HepG2 (cell line): Measurements from ENCODE around the gene MAP1LC3B. TPM values are rescaled to one million over a fixed set of nuclear protein-coding genes. Genes with fewer than 3 reads are reported as not detected.

ENCODE experiments used
- AGO2 ChIP-seq: fragments of 200-400 bp; formaldehyde crosslinking; optimal IDR thresholded peaks from 2 replicates; pipeline ENCODE3; 2017; ENCODE audit warnings: mild to moderate bottlenecking, low read depth, low read length, moderate library complexity
- BRCA1 ChIP-seq: sonication (generic); formaldehyde crosslinking; IDR thresholded peaks from 2 replicates; pipeline ENCODE4 v1.4.0; 2020; ENCODE audit warnings: missing genetic modification reagents
- CTCF ChIP-seq: sonication (generic); formaldehyde crosslinking; IDR thresholded peaks from 2 replicates; pipeline ENCODE4 v1.5.0; 2020; ENCODE audit warnings: mild to moderate bottlenecking, missing genetic modification reagents, moderate library complexity
- DRAP1 ChIP-seq: IDR thresholded peaks from 2 replicates; pipeline ENCODE4 v1.6.1; 2016; ENCODE audit warnings: missing genetic modification reagents, missing compliant biosample characterization
- ERF ChIP-seq: IDR thresholded peaks from 2 replicates; pipeline ENCODE4 v1.6.1; 2018; ENCODE audit warnings: missing biosample characterization, missing genetic modification reagents
- GTF3A ChIP-seq: sonication (generic); formaldehyde crosslinking; conservative IDR thresholded peaks from 2 replicates; pipeline ENCODE4 v1.4.0; 2020; ENCODE audit warnings: mild to moderate bottlenecking, missing genetic modification reagents
- HMG20A ChIP-seq: IDR thresholded peaks from 2 replicates; pipeline ENCODE4 v1.6.1; 2016; ENCODE audit warnings: borderline replicate concordance
- JARID2 ChIP-seq: sonication (generic); formaldehyde crosslinking; IDR thresholded peaks from 2 replicates; pipeline ENCODE4 v1.8.1; 2023; ENCODE audit warnings: missing genetic modification reagents, inconsistent platforms; ENCODE audit not compliant: insufficient replicate concordance
- KAT2B ChIP-seq: fragments of 150-350 bp; IDR thresholded peaks from 2 replicates; pipeline ENCODE4 v1.6.1; 2014; ENCODE audit warnings: low read depth, low read length, borderline replicate concordance
- KDM4B ChIP-seq: sonication (generic); formaldehyde crosslinking; IDR thresholded peaks from 2 replicates; pipeline ENCODE4 v1.4.0; 2020; ENCODE audit warnings: missing genetic modification reagents
- MEF2D ChIP-seq: sonication (generic); formaldehyde crosslinking; IDR thresholded peaks from 2 replicates; pipeline ENCODE4 v1.5.1; 2020; ENCODE audit warnings: mild to moderate bottlenecking, missing genetic modification reagents
- NFKBIZ ChIP-seq: IDR thresholded peaks from 2 replicates; pipeline ENCODE4 v1.6.1; 2018; ENCODE audit warnings: missing genetic modification reagents, missing compliant biosample characterization
- RBM22 ChIP-seq: fragments of 200-400 bp; formaldehyde crosslinking; optimal IDR thresholded peaks from 2 replicates; pipeline ENCODE3; 2017; ENCODE audit warnings: mild to moderate bottlenecking, low read length, moderate library complexity
- RELA ChIP-seq: sonication (generic); formaldehyde crosslinking; IDR thresholded peaks from 2 replicates; pipeline ENCODE4 v1.4.0; 2020; ENCODE audit warnings: missing genetic modification reagents
- SALL2 ChIP-seq: sonication (generic); formaldehyde crosslinking; IDR thresholded peaks from 2 replicates; pipeline ENCODE4 v1.8.1; 2023; ENCODE audit warnings: mild to moderate bottlenecking, missing genetic modification reagents, inconsistent platforms
- SMYD3 ChIP-seq: sonication (generic); formaldehyde crosslinking; IDR thresholded peaks from 2 replicates; pipeline ENCODE4 v1.8.1; 2023; ENCODE audit warnings: mild to moderate bottlenecking, missing genetic modification reagents
- TBX3 ChIP-seq: fragments of 450-650 bp; IDR thresholded peaks from 2 replicates; pipeline ENCODE4 v1.6.1; 2017; ENCODE audit warnings: antibody characterized with exemption, mild to moderate bottlenecking, inconsistent platforms, borderline replicate concordance
- YEATS4 ChIP-seq: sonication (generic); formaldehyde crosslinking; IDR thresholded peaks from 2 replicates; pipeline ENCODE4 v1.4.0; 2020; ENCODE audit warnings: missing genetic modification reagents, borderline replicate concordance
- ZNF318 ChIP-seq: sonication (generic); formaldehyde crosslinking; IDR thresholded peaks from 2 replicates; pipeline ENCODE4 v1.4.0; 2020; ENCODE audit warnings: mild to moderate bottlenecking, missing genetic modification reagents
- ZNF598 ChIP-seq: sonication (generic); formaldehyde crosslinking; IDR thresholded peaks from 2 replicates; pipeline ENCODE4 v1.5.1; 2020; ENCODE audit warnings: mild to moderate bottlenecking, missing genetic modification reagents, borderline replicate concordance
- ZNF747 ChIP-seq: sonication (generic); formaldehyde crosslinking; IDR thresholded peaks from 2 replicates; pipeline ENCODE4 v1.8.1; 2023; ENCODE audit warnings: missing genetic modification reagents, mild to moderate bottlenecking, borderline replicate concordance
- ZNF776 ChIP-seq: sonication (generic); formaldehyde crosslinking; IDR thresholded peaks from 2 replicates; pipeline ENCODE4 v1.4.0; 2020; ENCODE audit warnings: mild to moderate bottlenecking, missing genetic modification reagents
- polyA plus RNA-seq, 8 experiments: library from polyadenylated mRNA; depleted of rRNA in 3 of 8; stranded (reverse) in 7 of 8; unstranded in 1 of 8; fragments of >200 nt; fragmentation: Illumina TruSeq in 4 of 8; extraction: Trizol in 4 of 8; gene quantifications; 2 replicates each; pipeline versions ENCODE4 v1.2.1 to v1.2.3, GENCODE V29; 2011 to 2016; ENCODE audit warnings: low read depth in 4 of 8, missing spikeins in 1 of 8, mixed read lengths in 1 of 8; ENCODE audit not compliant: insufficient read depth in 1 of 8
- total RNA-seq, 5 experiments: library from RNA; depleted of rRNA; stranded (reverse); fragments of >200 nt; fragmentation: Illumina TruSeq; extraction: Trizol; gene quantifications; 2 replicates each; pipeline ENCODE4 v1.2.3, GENCODE V29; 2016; ENCODE audit warnings: low read depth in 1 of 5

The MAP1LC3B gene
- total and polyA plus RNA-seq, 2 of the 13 experiments (the other 11 are each of a cell fraction or from before 2014, with no cell fraction given) = 15.7 to 37.4 TPM

- TF ChIP-seq ZNF747 (CRISPR knock-in tag) (no peak), NFKBIZ (no peak), GTF3A (CRISPR knock-in tag) (no peak), SALL2 (CRISPR knock-in tag) (no peak), BRCA1 (CRISPR knock-in tag) (no peak), YEATS4 (no peak), RBM22 (peak; percentile 92), MEF2D (CRISPR knock-in tag) (no peak), DRAP1 (CRISPR knock-in tag) (no peak), KAT2B (no peak), TBX3 (no peak), SMYD3 (CRISPR knock-in tag) (no peak), AGO2 (peak; percentile 95), KDM4B (CRISPR knock-in tag) (no peak), ZNF598 (CRISPR knock-in tag) (no peak), HMG20A (no peak), ERF (no peak), JARID2 (CRISPR knock-in tag) (no peak), CTCF (CRISPR knock-in tag) (peak; percentile 33), RELA (CRISPR knock-in tag) (no peak), ZNF776 (CRISPR knock-in tag) (0 out of 2 replicates have a peak, but pooled peaks have one; percentile 30), ZNF318 (CRISPR knock-in tag) (peak; percentile 50; the same call in 1 of the 2 replicates)
Observed at GRCh38 chr16:87347932-87348615, 44.1 kb upstream of the MAP1LC3B start (continued).
